Measurements from ENCODE around the gene FBN2.

Gene FBN2

GRCh38 chr5:128290152-128290858 lies 247.7 kb downstream of the FBN2 start:
- H3K4me2 ChIP-seq (ENCODE audit: low read length) = no peak overlapping the region
- peaks cover 7% of the 10 kb centered on the region for H3K4me1 ChIP-seq (ENCODE audit: control insufficient read depth, insufficient read depth, low read length)
- H3K9ac ChIP-seq (ENCODE audit: low read depth, low read length) = no peak overlapping the region
- no peak overlapping the region for H3K4me3 ChIP-seq (ENCODE audit: low read length)
- H3K9me3 ChIP-seq (replicated peaks; ENCODE audit: low read length) = no peaks in the 10 kb centered on the region
- peaks cover 30% of the 10 kb centered on the region for H3K36me3 ChIP-seq (ENCODE audit: insufficient read depth, low read length)
- no peaks in the 10 kb centered on the region for H3K27me3 ChIP-seq (ENCODE audit: control insufficient read depth, insufficient read depth, low read length)

GRCh38 chr5:128287740-128288139 lies 250.3 kb downstream of the FBN2 start:
- H3K9me3 ChIP-seq (replicated peaks; ENCODE audit: low read length) = no peaks in the 10 kb centered on the region
- peaks cover 7% of the 10 kb centered on the region for H3K4me1 ChIP-seq (ENCODE audit: control insufficient read depth, insufficient read depth, low read length)
- no peak overlapping the region for H3K4me2 ChIP-seq (ENCODE audit: low read length)
- no peak overlapping the region for H3K4me3 ChIP-seq (ENCODE audit: low read length)
- no peak overlapping the region for H3K9ac ChIP-seq (ENCODE audit: low read depth, low read length)
- H3K27me3 ChIP-seq (ENCODE audit: control insufficient read depth, insufficient read depth, low read length) = no peaks in the 10 kb centered on the region
- peaks cover 30% of the 10 kb centered on the region for H3K36me3 ChIP-seq (ENCODE audit: insufficient read depth, low read length)

GRCh38 chr5:128284236-128284635 lies 253.8 kb downstream of the FBN2 start:
- H3K4me2 ChIP-seq (ENCODE audit: low read length) = no peak overlapping the region
- H3K27me3 ChIP-seq (ENCODE audit: control insufficient read depth, insufficient read depth, low read length) = no peaks in the 10 kb centered on the region
- H3K9me3 ChIP-seq (replicated peaks; ENCODE audit: low read length) = no peaks in the 10 kb centered on the region
- H3K9ac ChIP-seq (ENCODE audit: low read depth, low read length) = no peak overlapping the region
- H3K4me1 ChIP-seq (ENCODE audit: control insufficient read depth, insufficient read depth, low read length) = no peaks in the 10 kb centered on the region
- peaks cover 34% of the 10 kb centered on the region for H3K36me3 ChIP-seq (ENCODE audit: insufficient read depth, low read length)
- H3K4me3 ChIP-seq (ENCODE audit: low read length) = no peak overlapping the region

- no peaks in the 10 kb centered on the region for H3K4me1 ChIP-seq (ENCODE audit: control insufficient read depth, insufficient read depth, low read length)
- no peak overlapping the region for H3K9ac ChIP-seq (ENCODE audit: low read depth, low read length)
- H3K9me3 ChIP-seq (replicated peaks; ENCODE audit: low read length) = no peaks in the 10 kb centered on the region
- peaks cover 41% of the 10 kb centered on the region for H3K36me3 ChIP-seq (ENCODE audit: insufficient read depth, low read length)
- no peak overlapping the region for H3K4me2 ChIP-seq (ENCODE audit: low read length)
- H3K4me3 ChIP-seq (ENCODE audit: low read length) = no peak overlapping the region
- H3K27me3 ChIP-seq (ENCODE audit: control insufficient read depth, insufficient read depth, low read length) = no peaks in the 10 kb centered on the region
Measured at GRCh38 chr5:128279345-128279744, 258.7 kb downstream of the FBN2 start.

GRCh38 chr5:128276537-128277216 lies 261.4 kb downstream of the FBN2 start:
- Histone ChIP-seq H3K4me3 (ENCODE audit: low read length) (no peak overlapping the region), H3K9ac (ENCODE audit: low read depth, low read length) (no peak overlapping the region), H3K4me1 (ENCODE audit: control insufficient read depth, insufficient read depth, low read length) (peaks cover 4% of the 10 kb centered on the region), H3K36me3 (ENCODE audit: insufficient read depth, low read length) (peaks cover 49% of the 10 kb centered on the region), H3K9me3 (replicated peaks; ENCODE audit: low read length) (no peaks in the 10 kb centered on the region), H3K4me2 (ENCODE audit: low read length) (peak overlapping the region; percentile 5), H3K27me3 (ENCODE audit: control insufficient read depth, insufficient read depth, low read length) (no peaks in the 10 kb centered on the region)

GRCh38 chr5:128274441-128274840 lies 263.6 kb downstream of the FBN2 start:
- Histone ChIP-seq H3K9ac (ENCODE audit: low read depth, low read length) (no peak overlapping the region), H3K9me3 (replicated peaks; ENCODE audit: low read length) (no peaks in the 10 kb centered on the region), H3K36me3 (ENCODE audit: insufficient read depth, low read length) (peaks cover 42% of the 10 kb centered on the region)

GRCh38 chr5:128273736-128274135 lies 264.3 kb downstream of the FBN2 start:
- Histone ChIP-seq H3K36me3 (ENCODE audit: insufficient read depth, low read length) (peaks cover 42% of the 10 kb centered on the region), H3K9me3 (replicated peaks; ENCODE audit: low read length) (no peaks in the 10 kb centered on the region), H3K4me3 (ENCODE audit: low read length) (no peak overlapping the region), H3K4me1 (ENCODE audit: control insufficient read depth, insufficient read depth, low read length) (peaks cover 4% of the 10 kb centered on the region), H3K27me3 (ENCODE audit: control insufficient read depth, insufficient read depth, low read length) (no peaks in the 10 kb centered on the region), H3K4me2 (ENCODE audit: low read length) (no peak overlapping the region), H3K9ac (ENCODE audit: low read depth, low read length) (no peak overlapping the region)

More at GRCh38 chr5:128274441-128274840, 263.6 kb downstream of the FBN2 start:
- Histone ChIP-seq H3K4me3 (ENCODE audit: low read length) (no peak overlapping the region), H3K4me1 (ENCODE audit: control insufficient read depth, insufficient read depth, low read length) (peaks cover 4% of the 10 kb centered on the region), H3K4me2 (ENCODE audit: low read length) (no peak overlapping the region), H3K27me3 (ENCODE audit: control insufficient read depth, insufficient read depth, low read length) (no peaks in the 10 kb centered on the region)

- Histone ChIP-seq H3K9me3 (replicated peaks; ENCODE audit: low read length) (no peaks in the 10 kb centered on the region), H3K4me3 (ENCODE audit: low read length) (no peak overlapping the region), H3K4me2 (ENCODE audit: low read length) (no peak overlapping the region), H3K9ac (ENCODE audit: low read depth, low read length) (no peak overlapping the region), H3K27me3 (ENCODE audit: control insufficient read depth, insufficient read depth, low read length) (no peaks in the 10 kb centered on the region), H3K4me1 (ENCODE audit: control insufficient read depth, insufficient read depth, low read length) (peaks cover 4% of the 10 kb centered on the region), H3K36me3 (ENCODE audit: insufficient read depth, low read length) (peaks cover 35% of the 10 kb centered on the region)
Measured at GRCh38 chr5:128271859-128272464, 266.1 kb downstream of the FBN2 start.

GRCh38 chr5:128271071-128271470 lies 267.0 kb downstream of the FBN2 start:
- no peak overlapping the region for H3K4me3 ChIP-seq (ENCODE audit: low read length)
- H3K9me3 ChIP-seq (replicated peaks; ENCODE audit: low read length) = no peaks in the 10 kb centered on the region
- no peak overlapping the region for H3K9ac ChIP-seq (ENCODE audit: low read depth, low read length)
- no peak overlapping the region for H3K4me2 ChIP-seq (ENCODE audit: low read length)
- H3K36me3 ChIP-seq (ENCODE audit: insufficient read depth, low read length) = peaks cover 29% of the 10 kb centered on the region
- H3K4me1 ChIP-seq (ENCODE audit: control insufficient read depth, insufficient read depth, low read length) = peaks cover 4% of the 10 kb centered on the region
- no peaks in the 10 kb centered on the region for H3K27me3 ChIP-seq (ENCODE audit: control insufficient read depth, insufficient read depth, low read length)

GRCh38 chr5:128264564-128265360 lies 273.3 kb downstream of the FBN2 start:
- no peak overlapping the region for H3K4me3 ChIP-seq (ENCODE audit: low read length)
- H3K4me1 ChIP-seq (ENCODE audit: control insufficient read depth, insufficient read depth, low read length) = no peaks in the 10 kb centered on the region
- H3K9me3 ChIP-seq (replicated peaks; ENCODE audit: low read length) = no peaks in the 10 kb centered on the region
- no peaks in the 10 kb centered on the region for H3K27me3 ChIP-seq (ENCODE audit: control insufficient read depth, insufficient read depth, low read length)
- no peak overlapping the region for H3K4me2 ChIP-seq (ENCODE audit: low read length)
- H3K9ac ChIP-seq (ENCODE audit: low read depth, low read length) = no peak overlapping the region
- H3K36me3 ChIP-seq (ENCODE audit: insufficient read depth, low read length) = peaks cover 32% of the 10 kb centered on the region

GRCh38 chr5:128263357-128263756 lies 274.7 kb downstream of the FBN2 start:
- H3K27me3 ChIP-seq (ENCODE audit: control insufficient read depth, insufficient read depth, low read length) = no peaks in the 10 kb centered on the region
- no peak overlapping the region for H3K4me3 ChIP-seq (ENCODE audit: low read length)
- H3K4me2 ChIP-seq (ENCODE audit: low read length) = no peak overlapping the region
- no peak overlapping the region for H3K9ac ChIP-seq (ENCODE audit: low read depth, low read length)
- H3K4me1 ChIP-seq (ENCODE audit: control insufficient read depth, insufficient read depth, low read length) = no peaks in the 10 kb centered on the region
- H3K36me3 ChIP-seq (ENCODE audit: insufficient read depth, low read length) = peaks cover 46% of the 10 kb centered on the region
- no peaks in the 10 kb centered on the region for H3K9me3 ChIP-seq (replicated peaks; ENCODE audit: low read length)

Measured in skeletal muscle satellite cell (primary cell).